GM19351 (cell line): ENCODE measurements around the gene AKAP13.
"Not testable (repeated sequence)": the region's sequence is repeated elsewhere in the genome, so short reads cannot be mapped to it uniquely, and the experiment has no call there.

Source experiments
- ATAC-seq: cut with Tn5 transposase; IDR thresholded peaks from one replicate; pipeline ENCODE4 v1.9.1; 2021; ENCODE audit warnings: mild to moderate bottlenecking, moderate library complexity; ENCODE audit not compliant: unreplicated experiment

The AKAP13 gene

DNA sequence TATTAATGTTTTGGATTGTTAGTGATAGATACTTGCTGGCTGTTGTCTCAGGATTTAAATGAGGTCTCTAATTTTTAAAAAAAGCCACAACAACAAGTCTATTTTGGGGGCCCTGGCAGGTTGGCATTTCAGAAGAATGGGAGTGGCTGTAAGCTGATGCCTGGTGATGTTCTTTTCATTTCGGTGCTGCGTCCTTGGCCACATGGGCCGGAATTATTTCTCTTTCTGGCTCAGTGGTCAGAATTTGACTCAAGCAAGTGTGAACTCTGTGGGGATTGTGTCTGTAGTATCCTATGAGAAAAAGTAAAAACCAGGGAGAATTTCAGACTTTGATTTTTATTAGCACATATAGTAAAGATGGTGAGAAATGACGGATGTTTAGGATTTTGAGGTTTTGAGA lies 203.0 kb downstream of the AKAP13 start:
- ATAC-seq, result no peak

DNA sequence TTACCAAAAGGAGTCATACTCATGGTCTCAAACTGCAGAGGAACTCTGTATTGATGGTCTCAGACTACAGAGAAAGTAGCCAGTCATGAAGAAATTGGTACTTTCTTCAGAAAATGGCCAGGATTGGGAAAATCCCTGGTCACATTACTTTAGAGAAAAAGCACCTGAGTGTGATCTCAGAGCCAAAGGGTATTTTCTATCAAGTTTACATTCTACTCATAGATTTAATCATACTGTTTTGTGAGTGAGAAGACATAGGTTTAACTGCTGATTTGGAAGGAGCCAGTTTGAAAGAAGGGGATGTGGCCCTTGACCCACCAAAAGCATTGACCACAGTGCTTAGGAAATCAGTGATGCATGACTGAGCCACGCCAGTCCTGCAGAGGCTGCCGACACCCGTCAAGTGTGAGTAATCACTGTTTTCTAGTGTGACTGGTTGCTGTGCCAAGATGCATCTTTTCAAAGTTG lies 203.6 kb downstream of the AKAP13 start:
- ATAC-seq, result peak; percentile 47

DNA sequence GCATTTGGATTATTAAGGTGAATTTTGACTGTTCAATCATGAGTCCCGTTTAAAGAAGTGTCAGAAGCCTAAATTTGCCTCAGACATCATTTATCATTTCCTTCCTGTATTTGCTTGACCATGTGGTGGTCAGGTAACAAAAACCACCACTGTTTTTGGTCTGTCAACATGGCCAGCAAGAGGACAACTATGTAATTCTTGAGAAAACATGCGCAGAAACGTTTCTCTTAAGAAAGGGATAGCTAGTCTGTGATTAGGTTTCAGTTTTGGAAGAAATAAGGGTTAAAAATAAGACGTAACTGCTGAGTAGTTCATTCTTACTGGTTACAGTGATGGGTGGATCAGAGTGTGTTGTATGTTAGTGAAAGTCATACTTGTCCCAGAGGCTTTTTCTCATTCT lies 204.5 kb downstream of the AKAP13 start:
- peak; percentile 32 for ATAC-seq

DNA sequence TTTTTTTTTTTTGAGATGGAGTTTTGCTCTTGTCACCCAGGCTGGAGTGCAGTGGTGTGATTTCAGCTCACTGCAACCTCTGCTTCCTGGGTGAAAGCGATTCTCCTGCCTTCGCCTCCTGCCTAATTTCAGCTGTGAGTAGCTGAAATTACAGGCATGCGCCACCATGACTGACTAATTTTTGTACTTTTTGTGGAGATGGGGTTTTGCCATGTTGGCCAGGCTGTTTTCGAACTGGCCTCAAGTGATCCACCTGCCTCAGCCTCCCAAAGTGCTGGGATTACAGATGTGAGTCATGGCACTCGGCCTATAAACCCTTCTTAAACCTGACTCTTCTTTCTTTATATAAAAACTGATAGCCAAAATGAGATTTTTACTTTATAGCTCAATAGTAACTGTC lies 205.8 kb downstream of the AKAP13 start:
- ATAC-seq, result not testable (repeated sequence)

DNA sequence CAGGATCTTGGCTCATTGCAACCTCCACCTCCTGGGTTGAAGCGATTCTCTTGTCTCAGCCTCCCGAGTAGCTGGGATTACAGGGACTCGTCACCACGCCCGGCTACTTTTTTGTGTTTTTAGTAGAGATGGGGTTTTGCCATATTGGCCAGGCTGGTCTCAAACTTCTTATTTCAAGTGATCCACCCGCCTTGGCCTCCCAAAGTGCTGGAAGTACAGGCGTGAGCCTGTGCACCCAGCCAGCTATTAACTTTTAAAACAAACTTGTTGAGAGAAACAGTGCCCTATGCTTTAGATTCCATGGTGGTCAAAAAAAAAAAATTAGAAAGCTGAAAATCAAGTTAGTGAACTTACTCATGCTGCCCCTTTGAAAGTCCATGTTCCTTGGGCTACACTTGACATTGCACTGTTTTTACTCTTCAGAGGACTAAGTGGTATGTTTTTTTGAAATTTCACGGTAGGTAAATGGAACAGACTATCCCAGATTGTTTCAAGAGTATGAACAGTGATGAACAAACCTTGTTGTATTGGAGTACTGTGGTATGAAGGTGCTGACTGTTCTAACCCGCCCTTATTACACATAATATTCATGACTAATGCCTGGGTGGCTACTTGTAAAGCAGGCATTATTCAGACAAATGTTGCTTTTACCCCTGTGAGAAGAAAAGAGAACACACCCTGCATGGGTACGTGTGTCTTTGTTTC lies 207.5 kb downstream of the AKAP13 start:
- no peak for ATAC-seq

DNA sequence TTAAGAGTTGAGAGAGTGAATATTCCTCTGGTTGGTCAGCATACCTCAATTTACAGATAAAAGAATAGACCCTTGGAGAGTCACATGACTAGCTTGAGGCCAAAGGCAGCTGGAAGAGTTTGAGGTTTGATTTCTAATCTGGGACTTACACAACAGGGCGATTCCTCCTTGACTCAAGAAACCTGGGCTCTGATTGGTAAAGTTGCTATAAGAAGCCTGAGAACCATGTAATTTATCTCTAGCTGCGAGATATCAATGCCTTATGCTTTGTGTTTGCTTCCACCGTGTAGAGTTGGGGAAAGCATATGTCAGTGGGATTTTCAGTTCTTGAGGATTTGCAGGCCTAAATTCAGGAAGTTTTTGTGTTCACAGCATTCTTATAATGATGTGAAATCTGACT lies 208.3 kb downstream of the AKAP13 start:
- no peak for ATAC-seq

DNA sequence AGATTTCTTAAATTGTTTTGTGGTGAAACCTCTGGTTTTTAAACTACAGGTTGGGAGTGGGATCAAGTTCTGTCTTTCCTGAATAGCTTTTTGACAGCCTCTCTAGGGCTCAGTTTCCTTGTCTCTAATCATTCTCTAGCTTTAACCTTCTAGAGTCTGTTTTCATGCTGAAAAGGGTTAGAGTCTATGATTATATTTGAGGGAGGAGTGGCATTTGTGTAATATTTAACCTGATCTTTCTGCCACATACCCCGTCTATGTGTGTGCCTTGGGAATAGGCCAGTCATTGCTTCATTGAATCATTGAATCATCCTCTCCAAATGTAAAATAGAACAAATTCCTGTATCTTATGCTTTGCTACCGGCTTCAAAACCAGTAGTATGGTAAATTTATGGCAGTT lies 209.4 kb downstream of the AKAP13 start:
- no peak for ATAC-seq

DNA sequence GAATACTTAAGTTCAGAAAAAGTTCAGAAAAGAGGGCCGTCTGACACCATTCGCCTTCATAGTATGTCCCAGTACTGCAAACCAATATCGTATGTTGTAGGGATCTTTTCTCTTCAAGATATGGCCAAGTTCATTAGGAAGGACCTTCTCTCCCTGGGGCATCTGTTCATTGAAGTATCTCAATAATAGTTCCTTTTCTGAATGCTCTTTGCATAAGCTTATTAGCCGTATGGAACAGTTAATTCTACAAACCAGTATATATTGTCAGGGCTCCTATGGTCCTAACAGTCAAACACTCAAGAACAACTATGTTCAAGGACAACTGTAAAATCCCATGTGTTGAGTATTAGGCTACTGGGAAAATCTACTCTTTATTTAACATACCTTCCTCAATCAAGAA lies 211.2 kb downstream of the AKAP13 start:
- ATAC-seq, result no peak

DNA sequence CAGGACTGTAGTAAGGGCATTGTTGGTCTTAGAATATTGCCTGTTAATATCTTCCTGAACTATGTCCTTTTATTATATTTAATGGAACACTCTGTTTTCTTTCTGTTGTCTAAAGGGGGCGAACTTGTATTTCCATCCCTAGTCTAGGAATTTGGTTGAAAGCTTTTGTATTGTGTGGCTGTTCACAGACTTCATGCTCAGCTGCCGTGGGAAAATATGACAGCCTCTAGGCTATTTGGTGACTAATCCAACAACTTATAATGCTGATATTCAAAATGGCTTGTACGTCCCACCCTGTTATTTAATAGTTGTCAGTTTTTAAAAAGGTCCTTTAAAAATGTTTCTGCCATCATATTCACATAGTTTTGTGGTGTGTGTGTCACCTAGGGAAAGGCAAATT lies 211.7 kb downstream of the AKAP13 start:
- ATAC-seq, result no peak

DNA sequence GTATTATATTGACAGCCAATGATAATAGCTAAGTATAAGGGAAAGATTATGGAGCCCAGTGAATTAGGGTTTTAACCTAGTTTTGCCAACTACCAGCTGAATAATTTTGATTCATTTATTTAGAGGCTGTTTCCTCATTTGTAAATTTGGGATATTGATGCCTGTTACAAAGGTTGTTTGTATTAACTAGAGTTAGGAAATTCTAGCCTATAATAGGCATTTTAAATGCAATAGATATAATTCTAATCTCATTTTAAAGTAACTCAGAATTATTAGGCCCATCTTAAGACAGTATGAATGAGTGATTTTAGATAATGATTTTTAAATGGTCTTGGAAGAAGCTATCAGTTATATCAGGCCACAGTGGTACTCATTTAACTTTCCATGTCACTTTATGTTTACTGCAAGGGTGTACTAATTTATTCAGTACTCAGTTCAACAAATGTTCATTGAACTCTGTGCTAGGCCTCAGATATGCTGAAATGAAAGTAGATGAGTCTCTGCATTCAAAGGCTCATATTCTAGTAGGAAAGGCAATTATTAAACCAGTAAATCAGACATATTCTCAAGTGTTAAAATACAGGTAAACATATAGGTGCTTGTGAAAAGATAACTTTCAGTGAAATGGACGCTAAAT lies 213.5 kb downstream of the AKAP13 start:
- ATAC-seq, result no peak

DNA sequence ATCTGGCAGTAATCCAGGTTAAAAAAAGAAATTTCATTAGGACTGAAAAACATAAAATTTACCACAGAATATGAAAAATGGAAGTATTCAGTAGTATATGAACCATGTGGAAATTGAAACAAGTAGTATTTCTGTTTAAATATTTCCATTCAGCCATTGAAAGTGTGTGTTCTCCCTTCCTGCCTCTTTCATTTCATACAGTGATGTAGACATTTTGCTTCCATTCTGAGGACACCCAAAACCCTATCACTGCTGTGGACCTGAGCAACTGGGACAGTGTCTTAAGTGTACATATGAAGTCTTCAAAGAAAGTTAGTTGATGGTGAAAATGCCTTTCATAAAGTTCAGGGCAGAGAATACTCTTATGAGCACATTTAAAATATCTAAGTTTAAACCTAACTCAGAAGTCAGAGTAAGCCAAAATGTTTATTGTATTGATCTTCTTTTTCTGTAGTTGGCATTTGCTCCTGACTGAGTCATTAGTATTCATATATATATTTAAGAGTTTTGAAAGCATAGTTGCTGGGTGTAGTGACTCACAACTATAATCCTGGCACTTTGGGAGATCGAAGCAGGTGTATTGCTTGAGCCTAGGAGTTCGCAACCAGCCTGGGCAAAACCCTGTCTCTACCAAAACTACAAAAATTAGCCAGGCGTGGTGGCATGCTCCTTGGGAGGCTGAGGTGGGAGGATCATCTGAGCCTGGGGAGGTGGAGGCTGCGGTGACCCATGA lies 215.6 kb downstream of the AKAP13 start:
- no peak for ATAC-seq

DNA sequence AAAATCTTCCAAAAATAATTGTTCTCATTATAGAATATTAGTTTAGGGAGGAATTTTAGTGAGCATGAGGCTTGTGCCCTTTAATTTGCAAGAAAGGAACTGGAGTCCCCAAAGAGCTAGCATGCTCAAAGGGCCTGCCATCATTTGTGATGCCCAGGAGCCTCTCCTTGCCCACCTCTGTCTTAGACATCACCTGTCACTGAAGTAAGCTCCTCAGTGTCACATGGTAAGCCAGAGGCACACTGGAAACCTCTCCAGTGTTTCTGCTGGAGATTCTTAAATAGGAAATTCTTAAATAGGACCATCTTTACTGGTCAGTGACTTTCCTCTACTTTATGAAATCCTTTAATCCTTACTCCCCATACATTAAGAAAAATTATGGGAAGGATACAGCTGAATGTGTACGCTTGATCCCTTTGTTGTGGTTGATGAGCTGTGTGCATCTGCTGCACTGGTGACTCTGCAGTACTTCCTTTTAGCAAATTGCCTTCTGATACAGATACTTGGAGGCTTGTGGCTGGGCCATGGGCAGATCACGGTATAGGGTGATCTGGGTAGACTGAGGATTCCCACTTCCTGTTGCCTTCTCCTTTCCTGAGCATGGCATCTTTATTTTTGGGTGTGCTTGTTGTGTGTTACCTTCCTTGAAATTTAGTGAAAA lies 216.9 kb downstream of the AKAP13 start:
- no peak for ATAC-seq

DNA sequence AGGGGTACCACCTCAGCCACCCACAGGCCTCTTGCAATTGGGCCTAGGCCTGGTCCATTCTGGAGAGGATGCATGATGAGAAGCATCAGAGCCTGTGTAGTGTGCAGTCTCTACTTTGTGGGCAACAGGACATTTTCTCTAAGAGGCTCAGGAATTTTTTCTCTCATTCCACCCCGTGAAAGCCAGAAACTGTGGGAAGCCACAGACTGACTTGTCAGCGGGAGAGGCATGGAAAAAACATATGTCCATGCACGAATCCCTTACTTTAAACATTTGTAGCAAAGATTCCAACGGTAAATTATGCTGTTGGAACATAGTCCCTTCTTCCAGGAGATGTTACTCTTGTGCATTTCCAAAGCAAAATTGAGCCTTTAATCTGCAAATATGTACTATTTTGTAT lies 217.8 kb downstream of the AKAP13 start:
- ATAC-seq, result no peak

DNA sequence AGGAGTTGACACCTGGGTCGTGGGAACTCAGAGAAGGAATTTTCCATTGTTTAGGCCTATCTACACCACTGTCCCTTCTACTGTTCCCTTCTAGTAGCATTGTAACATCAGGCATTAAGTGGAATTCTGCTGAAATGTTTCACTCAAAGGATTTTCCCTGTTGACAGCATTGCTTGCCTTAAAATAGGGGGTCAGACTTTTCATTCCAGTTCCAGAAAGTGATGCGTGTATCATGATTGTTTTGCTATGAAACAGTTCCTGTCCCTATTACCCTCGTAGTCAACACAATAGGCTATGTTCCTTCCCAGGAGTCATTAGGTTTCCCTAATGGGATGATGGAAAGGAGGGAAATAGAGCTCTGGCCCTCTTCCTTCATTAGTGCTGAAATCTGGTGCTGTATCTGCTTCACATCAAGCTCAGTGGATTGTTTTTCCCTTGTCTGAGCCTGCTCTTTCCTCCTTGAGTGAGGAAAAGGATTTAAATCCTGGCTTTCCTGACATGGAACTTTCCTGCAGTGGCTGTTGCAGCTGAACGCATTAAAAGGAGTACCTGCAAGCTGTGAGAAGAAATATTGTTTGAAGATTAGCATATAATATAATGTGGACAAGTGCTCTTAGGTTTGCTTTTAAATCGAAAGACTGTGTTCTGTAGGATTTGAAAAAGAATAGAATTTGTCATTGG lies 218.5 kb downstream of the AKAP13 start:
- no peak for ATAC-seq

DNA sequence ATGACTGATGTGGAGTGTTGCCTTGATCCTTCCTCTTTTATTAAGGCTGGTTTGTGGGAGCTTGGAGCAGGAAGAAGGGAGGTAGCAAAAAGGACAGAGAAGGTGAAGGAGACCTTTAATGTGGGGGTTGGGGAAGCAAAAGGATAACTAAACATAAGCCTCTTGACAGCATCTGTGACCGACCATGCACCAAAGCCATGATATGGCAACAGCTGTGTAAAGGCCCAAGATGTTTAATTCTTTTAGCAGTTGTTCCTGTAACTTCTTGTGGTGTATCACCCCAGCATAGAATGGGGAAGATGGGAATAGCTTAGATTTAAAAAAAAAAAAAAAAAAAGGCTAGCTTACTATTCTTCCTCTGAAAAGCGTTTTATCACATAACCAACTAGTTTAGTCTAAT lies 219.6 kb downstream of the AKAP13 start:
- no peak for ATAC-seq

DNA sequence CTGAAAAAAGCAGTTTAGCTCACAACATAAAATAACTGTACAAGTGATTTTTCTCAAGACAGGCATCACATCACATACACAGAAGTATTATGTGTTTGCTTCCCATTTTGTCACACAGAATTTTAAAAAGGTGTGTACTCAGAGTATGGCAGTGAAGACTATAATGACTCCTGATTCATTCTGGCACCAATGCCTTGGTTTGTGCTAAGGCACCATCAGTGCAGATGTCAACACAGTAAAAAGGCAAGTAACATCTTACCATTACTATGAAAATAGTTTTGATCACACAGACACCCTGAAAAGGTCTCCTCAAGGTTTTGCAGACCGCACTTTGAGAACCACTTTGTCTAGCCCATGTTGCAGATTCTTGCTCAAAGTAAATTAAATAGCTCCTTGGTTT lies 222.8 kb downstream of the AKAP13 start:
- ATAC-seq, result no peak

DNA sequence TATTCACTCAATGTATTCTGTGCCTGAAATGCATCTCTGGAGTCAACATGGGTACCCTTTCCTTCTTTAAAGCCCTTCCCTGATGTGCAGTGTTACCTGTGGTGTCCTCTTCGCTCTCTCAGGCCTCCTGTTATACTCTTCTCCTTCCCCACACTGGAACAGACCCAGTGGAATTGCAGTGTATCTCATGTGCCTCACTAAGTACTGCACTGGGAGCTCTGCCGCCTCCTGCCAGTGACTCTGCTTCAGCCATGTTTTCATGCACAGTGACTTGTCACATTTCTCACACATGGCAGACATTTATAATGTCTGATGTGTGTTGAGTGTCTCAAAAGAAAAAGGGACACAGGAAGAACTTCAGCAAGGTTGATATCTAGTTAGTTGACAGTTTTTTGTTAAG lies 223.3 kb downstream of the AKAP13 start:
- ATAC-seq, result no peak

DNA sequence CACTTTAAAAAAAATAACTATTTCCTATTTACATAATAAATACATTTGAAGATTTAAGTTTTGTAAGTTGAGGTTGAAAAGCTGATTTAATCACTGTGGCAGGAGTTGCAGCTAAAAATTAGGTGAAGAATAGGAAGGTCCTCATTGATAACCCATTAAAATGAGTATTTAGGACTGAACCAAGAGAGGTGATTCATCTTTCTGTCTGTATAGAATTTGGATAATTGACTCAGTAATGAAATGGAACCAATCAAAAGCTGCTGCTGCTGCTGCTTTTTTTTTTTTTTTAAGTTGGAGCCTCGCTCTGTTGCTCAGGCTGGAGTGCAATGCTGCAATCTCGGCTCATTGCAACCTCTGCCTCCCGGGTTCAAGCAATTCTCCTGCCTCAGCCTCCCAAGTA lies 223.8 kb downstream of the AKAP13 start:
- no peak for ATAC-seq

DNA sequence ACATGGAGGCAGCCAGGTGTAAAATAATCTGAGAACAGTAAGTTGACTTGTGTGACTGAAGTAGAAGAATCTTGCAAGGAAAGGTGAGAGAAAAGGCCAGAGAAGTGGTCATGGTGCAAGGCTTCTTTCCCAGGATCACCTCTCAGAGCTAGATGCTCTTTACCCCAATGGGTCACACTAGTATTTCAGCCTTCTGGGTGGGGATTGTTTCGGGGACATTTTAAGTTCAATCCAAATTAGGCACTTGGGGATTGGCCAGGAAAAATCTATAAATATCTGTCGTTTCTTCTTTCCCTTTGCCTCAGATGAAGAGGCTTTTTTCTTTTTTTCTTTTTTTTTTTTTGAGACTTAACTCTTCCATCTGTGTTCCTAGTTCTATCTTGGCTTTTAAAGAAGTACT lies 226.3 kb downstream of the AKAP13 start:
- ATAC-seq, result no peak

DNA sequence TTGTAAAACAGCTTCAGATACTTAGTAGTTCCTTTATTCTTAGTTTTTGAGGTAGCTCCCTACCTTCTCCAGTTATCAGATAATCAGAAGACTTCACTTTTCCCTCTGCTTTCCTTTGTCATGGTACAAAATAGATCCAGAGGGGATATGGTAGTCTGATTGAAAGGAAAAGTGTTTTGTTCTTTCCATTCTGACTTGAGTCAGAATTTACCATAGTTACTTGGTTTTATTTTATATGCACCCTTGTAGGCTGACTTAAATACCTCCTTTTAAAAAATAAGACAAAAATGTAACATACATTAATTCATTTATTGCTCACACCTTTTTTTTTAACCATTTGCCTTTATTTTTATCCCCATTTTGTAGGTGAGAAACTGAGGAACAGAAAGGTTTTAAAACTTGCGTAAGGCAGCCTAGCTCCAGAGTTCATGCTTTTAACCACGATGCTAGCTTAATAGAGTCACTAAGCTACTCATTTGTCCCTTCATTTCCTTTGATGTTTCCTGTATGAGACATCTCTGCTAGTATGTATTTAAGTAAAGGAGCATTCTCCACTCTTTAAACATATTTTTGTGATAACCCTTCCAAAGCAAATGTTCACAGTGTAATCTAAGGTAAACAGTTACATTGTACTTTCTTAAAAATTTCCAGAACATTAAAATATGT lies 226.9 kb downstream of the AKAP13 start:
- no peak for ATAC-seq
